ENCODE measurements around the gene RSPO1.
"Not testable (repeated sequence)": the region's sequence is repeated elsewhere in the genome, so short reads cannot be mapped to it uniquely, and the experiment has no call there.

The RSPO1 gene

DNA sequence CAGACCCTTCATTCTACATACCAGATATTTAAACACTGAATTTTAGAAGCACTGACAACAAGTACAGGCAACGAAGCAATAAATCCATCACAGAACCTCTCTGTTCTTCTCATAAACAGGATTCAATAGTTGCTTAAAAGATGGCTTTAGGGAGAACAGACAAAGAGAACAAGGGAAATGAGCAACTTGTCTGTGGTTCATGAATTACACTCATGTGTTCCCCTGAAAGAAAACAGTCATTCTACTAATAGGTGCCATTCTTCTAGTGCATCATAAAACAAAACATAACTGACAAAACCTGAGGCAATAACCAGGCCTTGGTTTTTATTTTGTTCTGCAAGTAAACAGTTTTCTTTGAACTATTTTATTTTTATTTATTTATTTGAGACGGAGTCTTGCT is 45.8 kb downstream of the RSPO1 start:
- no peak for DNase-seq (ENCODE audit: low read depth)
- H3K4me3 ChIP-seq (ENCODE audit: low read depth, low read length), result no peak overlapping the region

DNA sequence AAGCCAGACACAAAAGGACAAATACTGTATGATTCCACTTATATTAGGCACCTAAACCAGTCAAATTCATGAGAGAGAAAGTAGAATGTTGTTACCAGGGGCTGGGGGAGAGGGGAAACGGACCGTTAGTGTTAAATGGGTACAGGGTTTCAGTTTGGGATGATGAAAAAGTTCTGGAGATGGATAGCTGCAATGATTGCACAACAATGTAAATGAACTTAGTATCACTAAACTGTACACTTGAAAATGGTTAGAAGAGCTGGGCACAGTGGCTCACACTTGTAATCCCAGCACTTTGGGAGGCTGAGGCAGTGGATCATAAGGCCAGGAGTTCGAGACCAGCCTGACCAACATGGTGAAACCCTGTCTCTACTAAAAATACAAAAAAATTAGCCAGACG is 50.1 kb downstream of the RSPO1 start:
- DNase-seq (ENCODE audit: low read depth); H3K4me3 ChIP-seq (ENCODE audit: low read depth, low read length): not testable (repeated sequence)

DNA sequence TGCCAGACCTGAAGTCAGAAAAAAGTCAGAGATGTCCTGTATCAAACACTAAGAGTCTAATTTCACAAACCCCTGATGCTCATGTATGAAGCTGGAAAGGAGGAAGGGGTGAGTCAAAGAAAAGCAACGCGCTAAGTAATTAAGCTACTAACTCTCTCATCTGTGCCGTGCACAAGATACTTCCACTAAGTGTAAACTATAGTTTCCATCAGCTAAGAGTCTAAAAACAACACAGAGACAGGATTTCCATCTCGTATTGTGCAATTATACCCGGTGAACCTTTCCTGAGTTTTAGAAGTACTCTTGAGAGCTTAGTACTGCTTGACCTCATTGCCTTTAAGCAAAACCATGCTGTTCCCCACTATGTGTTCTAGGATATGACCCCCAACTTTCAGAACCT is 59.0 kb downstream of the RSPO1 start:
- H3K4me3 ChIP-seq (ENCODE audit: low read depth, low read length), result no peak overlapping the region
- DNase-seq (ENCODE audit: low read depth), result no peak

DNA sequence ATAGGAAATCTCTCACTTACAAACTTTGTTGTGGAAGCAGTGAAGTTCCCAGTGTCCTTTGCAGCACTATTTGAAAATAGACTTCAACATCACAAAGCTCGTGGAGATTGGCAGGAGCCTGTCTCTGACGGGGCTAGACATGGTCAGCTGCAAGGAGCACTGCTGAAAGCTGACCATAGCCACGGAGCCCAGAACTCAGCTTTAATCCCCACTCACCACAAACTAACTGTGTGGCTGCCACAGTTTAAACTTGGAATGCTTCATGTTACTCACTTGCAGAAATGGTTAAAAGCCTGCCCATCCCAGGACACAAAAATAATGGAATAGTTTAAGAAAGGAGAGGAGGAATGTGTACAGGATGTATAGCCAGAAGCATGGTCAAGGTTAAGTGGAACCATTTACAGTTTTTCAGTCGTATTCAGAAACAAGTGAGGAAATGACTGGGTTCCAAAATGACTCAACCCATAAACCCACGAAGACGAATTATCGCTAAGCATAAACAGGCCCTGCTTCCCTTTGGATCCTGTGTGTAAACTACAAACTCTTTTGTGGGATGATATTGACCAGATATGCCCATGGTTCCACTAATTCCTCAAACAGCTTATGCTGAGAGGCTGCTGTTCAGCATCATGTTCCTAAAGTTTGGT is 59.7 kb downstream of the RSPO1 start:
- DNase-seq (ENCODE audit: low read depth), result peak; percentile 43

DNA sequence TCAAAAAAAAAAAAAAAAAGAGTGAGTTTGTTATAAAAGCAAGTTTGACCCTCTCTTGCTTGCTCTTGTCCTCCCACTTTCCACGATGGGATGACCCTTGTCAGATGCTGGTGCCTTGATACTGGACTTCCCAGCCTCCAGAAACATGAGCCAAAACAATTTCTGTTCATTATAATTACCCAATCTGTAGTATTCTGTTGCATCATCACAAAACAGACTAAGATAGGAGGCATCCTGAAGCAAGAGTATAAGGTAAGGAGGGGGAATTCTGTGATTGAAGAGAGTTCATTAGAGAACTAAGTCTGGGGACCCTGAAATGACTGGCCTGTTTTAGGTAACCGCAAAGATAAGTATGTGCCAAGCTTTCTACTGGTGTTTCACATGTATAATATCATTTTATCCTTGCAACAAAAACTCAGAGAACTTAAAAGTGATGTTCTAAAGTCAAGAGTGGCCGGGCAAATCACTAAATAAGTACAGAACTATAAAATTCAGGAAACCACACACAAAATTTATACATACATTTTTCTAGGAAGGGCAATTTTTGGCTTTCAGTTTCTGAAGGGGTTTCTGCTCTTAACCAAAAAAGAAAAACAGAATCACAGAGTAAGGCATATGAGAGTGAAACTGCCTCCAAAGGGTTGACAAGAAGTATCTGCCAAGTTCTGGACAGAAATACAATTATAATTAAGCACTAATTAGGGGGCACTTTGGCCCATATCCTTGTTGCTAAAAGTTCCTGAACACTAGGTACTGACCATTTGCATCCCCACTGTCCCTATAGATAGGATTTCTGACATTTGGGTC is 64.0 kb downstream of the RSPO1 start:
- DNase-seq (ENCODE audit: low read depth), result no peak
- no peak overlapping the region for H3K4me3 ChIP-seq (ENCODE audit: low read depth, low read length)

More for the DNA sequence above, 59.7 kb downstream of the RSPO1 start:
- H3K4me3 ChIP-seq (ENCODE audit: low read depth, low read length), result no peak overlapping the region

DNA sequence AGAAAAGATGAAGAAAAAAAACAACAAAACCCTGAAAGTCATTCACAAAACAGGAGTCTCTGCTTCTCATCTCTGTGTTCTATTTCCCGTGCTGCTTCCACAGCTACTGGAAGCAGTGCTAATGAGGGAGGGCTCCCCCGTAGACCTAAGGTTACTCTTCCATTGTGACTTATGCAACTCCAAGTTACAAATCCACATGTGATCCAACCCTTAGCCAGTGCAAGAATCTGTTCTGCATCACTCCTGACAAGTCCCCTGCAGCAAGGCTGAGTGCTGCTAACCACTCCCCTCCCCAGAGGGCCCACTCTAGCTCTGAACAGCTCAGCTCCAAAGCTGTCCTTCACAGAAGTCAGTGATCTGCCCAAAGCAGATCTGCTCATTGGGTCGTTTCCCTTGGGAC is 67.7 kb downstream of the RSPO1 start:
- DNase-seq (ENCODE audit: low read depth), result no peak
- no peak overlapping the region for H3K4me3 ChIP-seq (ENCODE audit: low read depth, low read length)

DNA sequence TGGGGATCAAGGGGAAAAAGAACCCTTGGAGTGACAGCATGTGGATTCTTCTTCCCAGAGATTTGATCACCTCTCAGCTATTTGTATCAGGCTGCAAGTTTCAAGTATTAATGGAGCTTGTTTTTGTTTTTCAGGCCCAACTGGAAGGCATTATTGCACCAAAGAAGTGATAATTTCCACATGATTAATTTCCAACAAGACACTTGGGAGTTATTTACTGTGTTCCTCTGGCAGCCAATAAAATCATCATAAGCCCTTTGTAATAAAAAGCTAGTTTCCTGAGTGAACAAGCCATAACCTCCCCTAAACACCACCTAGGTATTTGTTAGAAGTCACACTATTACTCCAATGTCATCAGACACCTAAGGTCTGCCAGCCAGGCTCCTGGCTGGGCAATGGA is 69.8 kb downstream of the RSPO1 start:
- DNase-seq (ENCODE audit: low read depth), result no peak
- no peak overlapping the region for H3K4me3 ChIP-seq (ENCODE audit: low read depth, low read length)

DNA sequence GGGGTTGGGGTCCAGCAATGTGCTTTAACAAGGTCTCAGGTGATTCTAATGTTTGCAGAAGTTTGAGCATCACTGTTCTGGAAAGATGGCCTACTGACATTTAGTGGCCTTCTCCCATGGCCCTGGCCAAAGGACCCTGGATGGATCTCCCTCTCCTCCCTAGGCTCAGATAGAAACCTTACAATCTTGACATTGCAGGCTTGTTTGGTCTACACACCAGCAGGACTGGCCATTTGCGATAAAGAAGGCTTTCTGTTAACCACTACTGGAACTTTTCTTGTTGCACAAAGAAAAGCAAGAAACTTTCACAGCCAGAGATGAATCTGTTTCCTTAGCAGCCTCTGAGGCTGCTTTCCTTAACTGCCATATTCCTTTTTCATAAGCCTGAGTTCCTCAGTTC is 71.7 kb downstream of the RSPO1 start:
- no peak for DNase-seq (ENCODE audit: low read depth)
- H3K4me3 ChIP-seq (ENCODE audit: low read depth, low read length), result no peak overlapping the region
